NCI-H2029 (cell line): ENCODE measurements around the gene COA8.

Experiments used
- DNase-seq: peaks from one replicate; lab custom pipeline; 2025; lab: John Stamatoyannopoulos, UW

The COA8 gene

DNA sequence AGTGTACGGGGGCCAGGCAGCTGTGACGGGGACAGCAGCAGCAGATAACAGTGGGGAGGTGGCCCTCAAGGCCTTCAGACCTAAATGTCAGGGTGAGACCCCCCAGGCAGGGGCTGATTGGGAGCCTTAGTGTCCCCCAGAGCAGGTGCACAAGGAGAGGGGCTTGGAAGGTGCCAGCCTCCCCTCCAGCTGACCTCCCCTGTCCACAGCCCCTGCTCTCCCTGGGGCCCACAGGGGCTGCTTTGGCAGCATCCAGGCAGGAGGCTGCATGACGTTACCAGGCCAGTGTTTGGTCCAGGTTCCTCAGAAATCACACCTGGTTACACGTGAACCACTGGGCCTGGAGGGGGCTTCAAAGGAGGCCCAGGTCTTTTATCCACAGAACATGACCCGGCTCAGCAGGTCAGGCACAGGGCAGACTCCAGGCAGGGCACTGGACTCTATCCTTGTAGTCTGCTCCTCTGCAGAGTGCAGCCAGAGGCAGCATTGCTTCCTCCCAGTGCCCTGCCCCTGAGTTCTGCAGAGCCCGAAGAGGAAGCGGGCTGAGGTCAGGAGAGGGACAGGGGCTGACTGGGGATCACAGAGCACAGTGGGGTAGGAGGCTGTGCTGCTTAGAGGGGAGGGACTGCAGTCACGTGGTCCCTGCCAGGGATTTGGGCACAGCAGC is 36.4 kb upstream of the COA8 start:
- DNase-seq: no peak

DNA sequence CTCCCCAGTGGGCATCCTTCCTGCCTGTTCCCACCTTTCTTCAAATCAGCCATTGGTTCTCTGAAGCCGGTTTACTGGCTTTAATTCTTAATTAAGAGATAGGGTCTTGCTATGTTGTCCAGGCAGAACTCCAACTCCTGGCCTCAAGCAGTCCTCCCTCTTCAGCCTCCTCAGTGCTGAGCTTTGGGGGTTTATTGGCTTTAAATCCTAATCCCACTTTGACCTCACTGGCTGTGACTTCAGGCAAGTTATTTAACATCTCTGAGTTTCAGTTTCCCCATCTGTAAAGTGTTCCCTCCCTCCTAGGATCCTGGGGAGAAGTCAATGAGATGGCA is 35.9 kb upstream of the COA8 start:
- no peak for DNase-seq

DNA sequence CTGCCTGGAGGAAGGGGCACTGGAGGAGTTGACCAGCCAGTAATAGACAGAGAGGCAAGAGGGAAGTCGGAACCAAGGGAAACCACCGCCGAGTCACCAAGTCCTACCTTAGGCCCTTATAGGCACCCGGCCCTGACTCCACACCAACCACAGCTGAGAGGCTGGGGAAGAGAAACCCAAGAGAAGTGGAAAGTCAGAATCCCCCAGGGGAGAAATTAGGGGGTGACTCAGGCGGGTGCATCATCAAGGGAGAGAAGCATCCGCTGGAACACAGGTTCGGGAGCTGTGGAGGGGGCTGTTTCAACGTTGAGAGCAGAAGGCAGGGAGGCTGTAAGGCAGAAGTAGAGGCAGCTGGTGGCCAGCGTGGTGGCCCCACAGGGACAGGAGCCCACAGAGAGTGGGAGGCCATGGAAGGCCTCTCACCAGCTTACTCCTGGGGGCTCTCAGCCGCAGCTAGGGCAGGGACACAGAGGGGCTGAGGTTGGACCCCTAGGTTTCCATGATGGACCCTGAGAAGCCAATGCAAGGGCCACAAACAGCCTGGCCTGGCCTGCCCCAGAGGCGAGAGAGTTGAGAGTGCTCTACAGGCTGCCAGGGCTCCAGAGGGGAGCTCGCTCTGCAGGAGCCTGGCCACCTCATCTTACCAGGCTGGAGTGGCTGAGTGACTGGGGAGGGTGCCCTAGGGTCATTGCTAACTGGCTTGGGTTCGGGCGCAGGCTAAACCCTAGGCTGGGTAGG is 35.2 kb upstream of the COA8 start:
- DNase-seq: no peak

DNA sequence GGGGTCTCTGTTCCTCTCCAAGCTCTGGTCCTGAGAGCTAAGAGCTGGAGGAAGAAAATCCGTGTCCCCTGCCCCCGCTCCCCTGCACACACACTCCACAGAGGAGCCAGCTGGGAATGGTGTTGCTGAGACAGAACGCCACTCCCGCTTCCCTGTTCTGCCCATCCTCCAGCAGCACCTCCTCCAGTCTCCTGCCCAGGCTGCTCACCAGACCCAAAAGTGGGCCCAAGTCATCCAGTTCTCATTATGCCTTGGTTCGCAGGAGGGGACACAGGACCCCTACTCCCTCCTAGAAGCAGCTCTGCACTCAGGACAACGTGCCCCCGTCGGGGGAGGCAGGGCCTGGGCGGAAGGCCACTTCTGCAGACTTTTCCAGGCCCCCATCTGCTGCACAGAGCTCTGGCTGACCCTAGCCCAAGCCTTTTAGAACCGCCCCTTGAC is 34.6 kb upstream of the COA8 start:
- no peak for DNase-seq

DNA sequence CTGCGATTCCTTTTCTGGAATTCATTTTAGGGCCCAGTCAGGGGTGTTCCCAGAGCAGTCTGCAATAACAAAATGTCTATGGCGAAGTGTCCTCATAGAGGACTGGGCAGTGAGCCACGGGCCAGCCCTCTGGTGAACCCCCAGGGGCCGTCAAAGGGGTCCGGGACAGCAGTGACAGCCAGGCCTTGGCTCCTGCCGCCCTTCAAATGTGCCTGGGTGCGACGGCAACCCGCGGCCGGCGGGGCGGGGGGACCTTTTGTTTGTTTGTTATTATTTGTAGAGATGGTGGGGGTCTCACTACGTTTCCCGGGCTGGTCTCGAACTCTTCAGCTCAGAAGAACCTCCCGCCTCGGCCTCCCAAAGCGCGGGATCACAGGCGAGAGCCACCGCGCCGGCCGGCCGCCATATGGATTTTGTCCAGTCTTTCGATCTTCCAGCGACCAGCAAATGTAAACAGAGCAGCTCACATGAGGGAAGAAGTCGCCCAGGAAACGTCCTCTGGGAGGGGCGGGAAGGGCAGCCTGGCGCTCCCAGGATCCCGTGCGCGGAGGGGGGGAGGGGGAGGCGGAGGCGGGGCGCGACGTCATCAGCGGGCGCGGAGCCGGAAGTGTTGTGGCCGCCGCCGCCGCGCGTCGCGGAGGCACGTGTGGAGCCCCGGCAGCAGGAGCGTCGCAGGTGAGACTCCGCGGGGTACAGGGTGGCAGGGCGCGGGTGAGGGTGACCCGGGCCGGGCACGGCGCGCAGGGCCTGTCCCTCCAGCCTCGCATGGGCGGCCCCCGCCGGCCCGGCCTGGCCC is 34.0 kb upstream of the COA8 start, which contains the start of gene TRMT61A:
Gene TRMT61A (plus strand): TSS at position 610 of the 796 bp plus-strand sequence. CDS start 783 bp downstream, outside the sequence.
- peak; percentile 72 for DNase-seq

DNA sequence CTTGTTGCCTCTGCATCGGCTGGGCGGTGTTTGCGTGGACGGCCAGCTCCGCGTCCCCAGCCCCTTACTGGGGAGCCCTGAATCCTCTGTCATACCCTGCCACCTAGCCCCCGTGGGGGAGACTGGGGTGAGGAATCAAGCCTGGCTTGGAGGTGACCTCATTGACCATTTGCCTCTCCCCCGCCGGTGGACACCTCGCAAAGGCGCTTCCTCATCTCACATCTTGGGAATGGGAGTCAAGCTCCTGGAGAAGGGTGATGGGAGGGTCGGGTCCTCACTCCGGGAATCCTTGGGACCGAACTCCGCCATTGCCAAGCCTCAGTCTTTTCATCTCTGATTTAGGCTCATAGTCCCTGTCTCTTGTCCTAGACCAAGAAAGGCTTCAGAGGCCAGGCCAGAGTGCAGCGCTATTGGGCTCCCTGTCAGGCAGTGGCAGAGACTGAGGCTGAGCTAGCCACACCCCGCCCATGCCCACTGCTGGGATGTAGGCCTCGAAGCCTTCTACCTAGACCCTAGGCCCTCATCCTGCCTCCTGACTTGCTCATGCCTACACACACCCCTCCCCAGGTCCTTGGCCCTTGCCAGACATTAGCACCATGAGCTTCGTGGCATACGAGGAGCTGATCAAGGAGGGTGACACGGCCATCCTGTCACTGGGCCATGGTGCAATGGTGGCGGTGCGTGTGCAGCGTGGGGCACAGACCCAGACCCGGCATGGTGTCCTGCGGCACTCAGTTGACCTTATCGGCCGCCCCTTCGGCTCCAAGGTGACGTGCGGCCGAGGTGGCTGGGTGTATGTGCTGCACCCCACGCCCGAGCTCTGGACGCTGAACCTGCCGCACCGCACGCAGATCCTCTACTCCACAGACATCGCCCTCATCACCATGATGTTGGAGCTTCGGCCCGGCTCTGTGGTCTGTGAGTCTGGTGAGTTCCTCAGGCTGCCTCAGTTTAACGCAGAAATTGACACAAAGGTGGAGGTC is 33.1 kb upstream of the COA8 start:
- DNase-seq: no peak

DNA sequence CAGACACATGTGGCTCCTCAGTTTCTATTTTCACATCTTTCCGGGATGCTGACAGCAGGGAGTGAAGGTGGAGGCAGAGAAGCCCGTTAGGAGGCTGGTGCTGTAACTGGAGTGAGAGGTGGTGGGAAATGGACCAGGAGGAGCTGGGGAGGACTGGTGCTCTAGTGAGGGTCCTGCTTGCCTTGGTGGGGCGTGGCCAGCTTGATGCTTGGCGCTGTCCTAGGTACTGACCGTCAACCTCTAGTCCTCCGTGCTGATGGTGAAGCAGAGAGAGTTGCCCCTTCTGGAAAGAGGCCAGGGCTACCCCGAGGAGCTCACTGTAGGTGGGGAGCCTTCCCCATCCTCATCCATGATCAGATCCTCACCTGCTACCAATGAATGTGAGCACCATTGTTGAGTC is 32.4 kb upstream of the COA8 start:
- DNase-seq: no peak

DNA sequence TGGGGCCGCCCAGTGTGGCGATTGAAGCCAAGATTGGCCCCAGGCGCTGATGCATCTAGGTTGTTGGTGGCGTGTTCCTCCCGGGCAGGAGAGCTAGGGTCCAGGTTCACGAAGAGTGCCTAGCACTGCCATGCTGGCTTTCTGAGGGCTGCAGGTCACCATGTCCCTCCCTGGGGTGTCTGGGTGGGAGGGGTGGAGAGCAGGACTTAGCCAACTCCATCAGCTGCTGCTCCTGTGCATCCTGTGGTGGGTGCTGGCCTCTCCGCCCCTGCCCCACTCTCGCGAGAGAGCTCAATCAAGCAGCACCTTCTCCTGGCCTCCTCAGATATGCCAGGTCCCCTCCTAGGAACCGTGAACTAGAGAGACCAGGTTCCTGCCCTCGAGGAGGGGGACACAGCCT is 31.9 kb upstream of the COA8 start:
- DNase-seq: no peak

DNA sequence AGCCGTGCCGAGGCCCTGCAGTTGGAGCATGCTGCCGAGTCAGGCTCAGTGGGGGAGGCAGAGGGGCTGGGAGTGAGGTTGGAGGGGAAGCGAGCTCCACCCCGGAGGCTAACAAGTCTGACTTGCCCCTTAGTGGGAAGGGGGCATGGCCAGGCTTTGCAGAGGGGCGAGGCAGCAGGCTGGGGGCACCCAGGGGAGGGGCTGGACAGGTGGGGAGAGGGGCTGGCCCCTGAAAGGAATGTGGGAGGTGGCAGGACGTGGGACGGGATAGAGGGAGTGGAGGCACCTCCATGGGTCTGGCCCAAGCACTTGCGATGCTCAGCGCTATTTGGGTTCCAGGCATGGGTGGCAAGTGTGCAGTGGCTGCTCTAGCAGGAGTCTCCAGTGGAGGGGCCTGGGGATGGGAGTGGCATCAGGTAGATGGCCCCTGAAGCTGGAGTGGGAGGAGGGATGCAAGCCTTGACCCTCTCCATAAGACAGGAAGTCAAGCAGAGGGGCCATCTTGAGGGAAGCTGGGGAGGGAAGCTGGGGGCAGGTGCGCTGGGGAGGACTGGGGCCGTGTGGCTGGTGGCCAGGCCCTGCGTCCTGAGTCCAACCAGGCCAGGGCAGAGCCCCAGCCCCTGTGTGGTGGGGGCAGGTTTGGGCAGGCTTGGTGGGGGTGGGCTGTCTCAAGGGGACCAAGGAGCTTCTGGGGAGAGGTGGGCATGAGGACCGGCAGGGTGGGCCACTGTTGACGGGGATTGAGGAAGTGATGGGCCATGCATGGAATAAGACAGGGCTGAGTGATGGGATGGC is 31.1 kb upstream of the COA8 start:
- DNase-seq: no peak

DNA sequence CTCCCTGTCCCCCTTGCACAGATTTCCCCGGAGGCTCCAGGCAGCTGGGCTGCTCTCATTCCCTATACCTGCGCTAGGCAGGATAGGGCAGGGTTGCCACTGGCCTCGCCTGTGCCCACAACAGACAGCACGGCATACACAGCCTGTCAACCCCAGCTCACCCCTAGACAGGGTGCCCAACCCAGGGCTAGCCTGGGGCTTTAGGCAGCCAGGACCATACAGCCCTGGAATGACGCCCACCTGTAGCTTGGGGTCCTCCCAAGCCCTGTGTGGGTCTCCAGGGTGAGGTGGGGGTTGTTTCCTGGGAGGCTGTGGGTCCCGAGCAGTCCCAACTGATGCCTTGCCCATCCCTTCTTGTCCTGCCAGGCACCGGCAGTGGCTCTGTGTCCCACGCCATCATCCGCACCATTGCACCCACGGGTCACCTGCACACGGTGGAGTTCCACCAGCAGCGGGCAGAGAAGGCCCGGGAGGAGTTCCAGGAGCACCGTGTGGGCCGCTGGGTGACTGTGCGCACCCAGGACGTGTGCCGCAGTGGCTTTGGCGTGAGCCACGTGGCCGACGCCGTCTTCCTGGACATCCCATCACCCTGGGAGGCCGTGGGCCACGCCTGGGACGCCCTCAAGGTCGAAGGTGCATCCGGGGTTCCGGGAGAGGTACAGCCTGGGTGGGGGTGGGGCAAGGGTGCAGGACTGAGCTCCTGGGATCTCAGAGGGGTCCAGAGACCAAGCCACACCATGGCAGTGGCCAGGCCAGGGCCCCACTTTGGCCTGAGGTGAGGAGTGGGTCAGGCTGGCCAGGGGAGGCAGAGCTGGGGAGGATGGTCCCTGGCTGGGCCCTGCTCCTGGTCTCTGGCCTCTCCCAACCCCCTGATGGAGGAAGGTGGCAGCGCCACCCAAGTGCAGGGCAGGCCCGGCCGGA is 30.3 kb upstream of the COA8 start:
- DNase-seq: no peak

DNA sequence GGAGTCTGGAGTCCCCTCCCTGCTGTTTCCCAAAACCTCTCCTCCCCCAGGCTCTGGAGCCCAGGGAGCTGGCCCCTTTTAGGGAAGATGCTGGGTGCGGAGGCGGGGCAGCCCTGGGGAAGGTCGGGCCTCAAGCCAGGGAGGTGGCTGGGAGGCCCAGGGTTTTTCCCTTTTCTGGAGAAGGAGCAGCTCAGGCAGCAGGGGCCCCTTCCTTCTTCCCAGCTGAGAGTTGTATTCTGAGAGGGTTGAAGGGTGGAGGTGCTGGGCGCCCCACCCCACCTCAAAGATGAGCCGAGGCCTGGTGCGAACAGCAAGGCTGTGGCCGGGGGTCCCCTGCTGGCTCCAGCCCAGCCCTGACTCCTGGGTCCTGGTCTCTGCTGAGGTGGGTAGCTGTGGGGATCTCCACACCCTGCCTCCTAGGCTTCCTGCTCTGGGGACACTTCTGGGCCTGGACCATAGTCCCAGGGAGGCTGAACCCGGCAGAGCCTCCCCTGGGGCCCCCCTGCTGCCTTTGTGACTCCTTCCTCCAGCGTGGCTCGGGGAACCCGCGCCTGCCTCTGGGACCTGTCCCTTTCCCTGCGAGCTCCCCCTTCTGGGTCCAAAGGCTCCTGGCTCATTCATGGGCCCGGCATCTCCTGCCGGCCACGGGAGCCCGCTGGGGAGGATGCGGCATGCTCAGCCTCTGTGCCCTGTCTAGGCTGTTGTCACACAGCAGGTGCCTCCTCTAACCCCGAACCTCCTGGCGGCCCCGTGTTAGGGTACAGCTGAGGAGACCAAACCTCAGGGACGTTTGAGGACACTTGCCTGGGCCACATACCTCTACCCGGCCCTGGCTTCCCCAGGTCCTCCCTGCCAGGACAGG is 29.4 kb upstream of the COA8 start:
- no peak for DNase-seq

DNA sequence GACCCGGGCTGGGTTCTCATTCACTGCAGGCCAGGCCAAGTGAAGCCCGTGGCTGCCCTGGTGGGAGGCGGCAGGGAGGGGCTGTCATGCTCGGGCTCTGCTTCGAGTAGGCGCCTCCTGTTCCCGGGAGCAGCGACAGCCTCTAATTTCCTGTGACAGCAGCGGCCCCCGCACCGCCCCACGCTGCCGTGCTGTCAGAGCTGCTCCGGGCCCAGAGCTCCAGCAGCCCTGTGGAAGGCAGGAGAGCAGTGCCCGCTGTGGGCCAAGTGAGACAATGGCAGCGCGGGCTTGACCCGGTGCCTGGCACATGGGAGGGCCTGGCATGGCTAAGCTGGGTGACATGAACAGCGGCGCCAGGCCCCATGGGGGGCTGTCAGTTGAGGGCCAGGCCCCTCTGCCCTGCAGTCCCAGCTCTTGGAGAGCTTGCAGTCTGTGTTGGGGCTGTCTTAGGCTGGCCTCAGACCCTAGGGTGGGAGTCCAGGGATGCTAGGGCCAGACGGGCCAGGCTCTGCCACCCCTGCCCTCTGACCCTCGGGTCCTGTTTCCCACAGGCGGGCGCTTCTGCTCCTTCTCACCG is 28.7 kb upstream of the COA8 start:
- DNase-seq: no peak

DNA sequence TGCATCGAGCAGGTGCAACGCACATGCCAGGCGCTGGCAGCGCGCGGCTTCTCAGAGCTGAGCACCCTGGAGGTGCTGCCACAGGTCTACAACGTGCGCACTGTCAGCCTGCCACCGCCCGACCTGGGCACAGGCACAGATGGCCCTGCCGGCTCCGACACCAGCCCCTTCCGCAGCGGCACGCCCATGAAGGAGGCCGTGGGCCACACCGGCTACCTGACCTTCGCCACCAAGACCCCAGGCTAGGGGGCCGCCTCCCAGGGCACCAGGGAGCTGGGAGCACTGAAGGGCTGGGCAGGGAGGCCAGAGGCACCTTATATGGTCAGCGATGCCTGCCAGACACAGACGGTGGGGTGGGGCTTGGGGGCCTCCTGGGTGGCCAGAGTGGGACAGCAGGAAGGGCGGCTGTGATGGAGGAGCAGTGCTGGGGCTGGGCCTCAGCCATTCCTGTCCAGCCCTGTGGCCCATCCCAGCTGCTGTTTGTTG is 28.1 kb upstream of the COA8 start:
- DNase-seq: no peak

DNA sequence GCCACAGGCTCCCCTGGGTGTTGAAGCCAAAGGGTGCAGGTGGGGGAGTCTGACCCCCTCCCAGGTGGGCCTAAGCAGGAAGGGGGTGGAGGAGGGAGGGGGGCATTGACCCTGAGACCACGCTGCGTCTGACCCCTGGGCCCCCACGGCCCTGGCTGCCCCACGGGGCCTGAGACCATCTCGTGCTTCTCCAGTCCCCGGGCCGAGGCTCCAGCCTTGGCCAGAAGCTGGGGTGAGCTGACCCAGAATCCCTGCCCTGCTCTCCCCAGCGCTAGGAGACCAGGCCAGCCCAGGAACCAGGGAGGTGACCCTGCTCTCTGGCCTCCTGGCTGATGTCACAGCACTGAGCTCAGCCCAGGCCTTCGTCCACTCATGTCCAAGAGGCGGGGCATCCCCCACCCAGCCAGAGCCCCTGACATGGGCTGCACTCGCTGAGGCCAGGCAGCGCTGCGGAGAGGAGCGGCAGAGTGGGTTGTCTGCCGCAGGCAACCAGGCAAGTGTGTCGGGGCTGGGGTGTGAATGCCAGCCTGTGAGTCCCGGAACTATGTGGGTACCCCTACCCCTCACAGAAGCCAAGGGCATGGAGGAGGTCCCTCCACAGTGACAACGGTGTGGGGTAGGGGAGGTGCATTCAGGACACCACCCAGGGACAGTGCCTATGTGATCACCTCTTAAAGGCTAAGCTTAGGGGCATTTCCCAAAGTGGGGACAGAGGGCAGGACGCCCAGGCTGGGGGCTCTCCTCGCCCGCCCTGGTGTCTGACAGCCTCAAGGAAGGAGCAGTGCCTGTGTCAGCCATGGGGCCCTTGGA is 27.5 kb upstream of the COA8 start:
- DNase-seq: no peak

DNA sequence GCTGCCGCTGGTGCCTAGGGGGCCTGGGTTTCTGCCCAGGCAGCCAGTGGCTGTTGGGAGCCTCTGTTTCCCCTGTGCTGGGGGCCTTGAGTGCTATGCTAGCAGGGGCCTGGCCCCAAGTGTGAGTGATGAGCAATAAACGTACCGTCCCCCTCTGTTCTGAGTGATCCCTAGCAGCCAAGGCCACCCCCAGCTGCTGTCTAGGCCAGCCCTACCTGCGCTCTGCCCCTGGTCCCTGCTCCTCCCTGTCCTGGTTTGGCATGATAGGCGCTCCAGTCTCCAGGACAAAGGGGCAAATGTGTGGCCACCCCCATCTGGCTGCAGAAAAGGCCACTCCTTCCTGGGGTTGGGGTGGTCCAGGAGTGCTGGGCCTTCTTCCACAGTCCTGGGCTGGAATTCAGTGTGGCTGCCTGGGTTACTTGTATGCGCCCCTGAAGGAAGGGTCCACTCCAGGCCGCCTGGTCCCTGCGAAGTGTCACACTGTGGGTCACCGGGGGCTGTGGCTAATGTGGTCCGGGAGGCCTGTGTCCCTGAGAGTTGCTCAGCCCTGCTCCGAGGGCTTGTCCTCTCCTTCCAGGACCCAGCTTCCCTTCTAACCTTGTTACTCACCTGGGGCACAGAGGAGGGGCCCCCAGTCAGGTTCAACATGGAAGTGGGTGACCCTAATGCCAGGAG is 26.7 kb upstream of the COA8 start:
- DNase-seq: no peak

DNA sequence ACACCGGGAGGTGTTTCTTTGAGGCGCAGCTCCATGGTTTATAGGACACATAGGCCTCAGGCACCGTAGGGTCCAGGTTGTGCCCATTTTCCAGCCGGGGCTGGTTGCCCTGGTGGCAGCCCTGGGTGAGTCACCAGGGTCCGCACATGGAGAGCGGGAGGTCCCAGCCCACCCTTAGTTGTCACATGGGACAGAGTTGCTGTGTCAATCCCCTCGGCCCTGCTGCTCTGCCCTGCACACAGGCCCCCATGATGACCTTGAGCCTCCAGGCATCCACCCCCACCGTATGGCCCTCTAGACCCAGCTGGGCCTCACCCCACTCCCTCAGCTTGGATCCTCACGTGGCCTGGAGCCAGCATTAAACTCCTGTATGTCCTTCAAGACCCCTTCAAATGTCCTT is 26.1 kb upstream of the COA8 start:
- no peak for DNase-seq
